Sigmoid colon (tissue), 7 donors: Measurements from ENCODE around the gene LRRTM4. TPM values are rescaled to one million over a fixed set of nuclear protein-coding genes. Genes with fewer than 3 reads are reported as not detected.

ENCODE experiments used
- DNase-seq: peaks from one replicate; pipeline ENCODE4 v3.0.0-alpha.2; 2019
- H3K27ac ChIP-seq, 4 donors: fragments of 200-600 bp; sonication (generic); one replicate each; pipeline ENCODE4 v1.5.1; 2016 to 2019; ENCODE audit warnings: mild to moderate bottlenecking in 1 of 4
- H3K27me3 ChIP-seq, 3 donors: fragments of 200-600 bp; sonication (generic); one replicate each; pipeline ENCODE4 v1.5.1; 2019; ENCODE audit warnings: mild to moderate bottlenecking in 1 of 3
- H3K36me3 ChIP-seq, 4 donors: fragments of 200-600 bp; sonication (generic); one replicate each; pipeline ENCODE4 v1.5.1; 2016 to 2019
- H3K4me1 ChIP-seq, 4 donors: fragments of 200-600 bp; sonication (generic); one replicate each; pipeline ENCODE4 v1.5.1; 2017 to 2019
- H3K4me3 ChIP-seq, 4 donors: fragments of 200-600 bp; sonication (generic); one replicate each; pipeline ENCODE4 v1.5.1; 2017 to 2019; ENCODE audit warnings: mild to moderate bottlenecking in 2 of 4, moderate library complexity in 1 of 4
- H3K9me3 ChIP-seq, 4 donors: fragments of 200-600 bp in 3 of 4; sonication (generic) in 3 of 4; one replicate each; pipeline versions ENCODE4 v1.5.1 to v1.6.1; 2013 to 2019
- CTCF ChIP-seq, 4 experiments: fragments of 450-650 bp in 3 of 4; fragments of 200-600 bp in 1 of 4; IDR thresholded peaks; one replicate each; pipeline ENCODE4 v1.5.1; 2016 to 2019; ENCODE audit warnings: antibody characterized with exemption in 4 of 4, mild to moderate bottlenecking in 3 of 4, moderate library complexity in 2 of 4
- EP300 ChIP-seq, 4 donors: sonication (generic); formaldehyde crosslinking; IDR thresholded peaks; one replicate each; pipeline ENCODE4 v1.6.1; 2017; ENCODE audit warnings: antibody characterized with exemption in 4 of 4
- POLR2A ChIP-seq, 2 donors: fragments of 450-650 bp; IDR thresholded peaks; one replicate each; pipeline ENCODE4 v1.6.1; 2016; ENCODE audit warnings: antibody characterized with exemption in 2 of 2, mild to moderate bottlenecking in 2 of 2, moderate library complexity in 2 of 2
- POLR2AphosphoS5 ChIP-seq, 4 donors: sonication (generic); formaldehyde crosslinking; IDR thresholded peaks; one replicate each; pipeline ENCODE4 v1.6.1; 2017; ENCODE audit warnings: antibody characterized with exemption in 4 of 4
- whole genome bisulfite sequencing, 2 donors: extraction: QIAGEN DNeasy Blood & Tissue Kit; methylation state at CpG; one replicate each; pipeline ENCODE4 v1.1.7; 2013; 5-methylcytosine and 5-hydroxymethylcytosine counted together
- intact Hi-C: fragments of 100-400 bp; cut with DNase I; formaldehyde crosslinking; loops from one replicate; pipeline ENCODE4 v1.15.1; 2023
- polyA plus RNA-seq, 3 donors: library from polyadenylated mRNA; stranded (reverse); fragments of 200-250 nt; gene quantifications; one replicate each; pipeline ENCODE4 v1.2.3, GENCODE V29; 2013
- total RNA-seq, 4 donors: library from RNA; depleted of rRNA; stranded (reverse); fragments of >200 nt; gene quantifications; one replicate each; pipeline ENCODE4 v1.1.0, GENCODE V29; 2016
- donor health status: healthy with polysubstance abuse.
- donor health status: Bipolar disorder and iron deficiency.
- donor health status: healthy.

The LRRTM4 gene
- total and polyA plus RNA-seq, 7 donors: 0.17 to 1.1 (median 0.55) TPM; not detected in 2

- peaks cover 0 to 6% (median 0%) of the 10 kb centered on the region in 4 donors for H3K4me1 ChIP-seq
- H3K27me3 ChIP-seq: no peaks in the 10 kb centered on the region
- DNase-seq: no peak
- TF ChIP-seq EP300 (IDR thresholded peaks at IDR 0.05): no peak
- no peaks in the 10 kb centered on the region for H3K36me3 ChIP-seq
- WGBS, 2 donors: 44 to 46% methylated on average over 11 of the region's 11 CpGs
- no peak overlapping the region for H3K27ac ChIP-seq
- H3K9me3 ChIP-seq: no peaks in the 10 kb centered on the region
- intact Hi-C loops: no loop called here
- H3K4me3 ChIP-seq: no peak overlapping the region
These were observed 536.6 kb downstream of the LRRTM4 start for GRCh38 chr2:76985387-76986136.

GRCh38 chr2:76984359-76984758 is 537.8 kb downstream of the LRRTM4 start:
- intact Hi-C loops: no loop called here
- no peak overlapping the region for H3K27ac ChIP-seq
- H3K9me3 ChIP-seq: no peaks in the 10 kb centered on the region
- no peak for DNase-seq
- no peak for TF ChIP-seq POLR2A (IDR thresholded peaks at IDR 0.05)
- no peak for TF ChIP-seq CTCF (IDR thresholded peaks at IDR 0.05)
- no peak for TF ChIP-seq EP300 (IDR thresholded peaks at IDR 0.05)
- TF ChIP-seq POLR2AphosphoS5 (IDR thresholded peaks at IDR 0.05): no peak
- peaks cover 0 to 18% (median 5%) of the 10 kb centered on the region in 4 donors for H3K4me1 ChIP-seq
- WGBS, 2 donors: 66 to 83% methylated on average over 2 of the region's 2 CpGs
- H3K4me3 ChIP-seq: no peak overlapping the region
- H3K36me3 ChIP-seq: no peaks in the 10 kb centered on the region
- no peaks in the 10 kb centered on the region for H3K27me3 ChIP-seq

DNA sequence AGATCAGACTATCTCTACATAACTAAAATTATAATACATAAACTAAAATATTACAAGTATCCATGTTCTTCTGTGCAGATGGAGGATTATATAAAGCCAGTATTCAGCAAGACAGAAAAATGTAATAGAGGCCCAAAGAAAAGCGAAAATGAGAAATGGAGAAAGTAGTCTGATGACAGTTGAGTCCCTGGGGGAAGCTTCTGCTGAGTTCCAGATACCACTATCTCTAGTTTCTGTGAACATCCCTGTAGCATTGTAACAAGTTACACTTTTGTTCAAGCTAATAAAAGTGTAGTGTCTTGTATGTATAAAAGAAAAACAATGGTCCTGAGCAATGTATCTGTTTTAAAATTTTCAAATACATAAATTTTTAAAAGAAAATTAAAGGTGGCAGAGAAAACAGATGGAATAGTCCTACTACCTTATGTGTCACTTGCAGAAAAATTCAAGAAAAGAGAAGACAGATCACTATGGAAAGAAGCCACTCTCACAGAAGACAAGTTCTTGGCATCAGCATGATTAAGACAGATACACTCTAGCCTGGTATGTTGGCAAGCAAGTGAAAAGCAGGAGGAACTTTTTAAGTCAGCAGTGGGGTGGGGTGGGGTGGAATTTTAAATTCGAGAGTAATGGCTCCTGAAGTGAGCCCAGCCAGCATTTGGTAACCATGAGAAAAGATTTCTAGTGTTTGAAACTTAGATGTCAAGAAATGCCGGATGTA is 541.9 kb downstream of the LRRTM4 start:
- no peak for DNase-seq
- no peaks in the 10 kb centered on the region for H3K9me3 ChIP-seq
- no peaks in the 10 kb centered on the region for H3K36me3 ChIP-seq
- H3K4me3 ChIP-seq: no peak overlapping the region
- intact Hi-C loops: no loop called here
- no peaks in the 10 kb centered on the region for H3K27me3 ChIP-seq
- peaks cover 0 to 41% (median 10%) of the 10 kb centered on the region in 4 donors for H3K4me1 ChIP-seq
- WGBS, 2 donors: 54 to 65% methylated on average over 3 of the region's 3 CpGs
- TF ChIP-seq POLR2A (IDR thresholded peaks at IDR 0.05) (no peak), EP300 (IDR thresholded peaks at IDR 0.05) (no peak), POLR2AphosphoS5 (IDR thresholded peaks at IDR 0.05) (no peak), CTCF (IDR thresholded peaks at IDR 0.05) (no peak)
- no peak overlapping the region for H3K27ac ChIP-seq

DNA sequence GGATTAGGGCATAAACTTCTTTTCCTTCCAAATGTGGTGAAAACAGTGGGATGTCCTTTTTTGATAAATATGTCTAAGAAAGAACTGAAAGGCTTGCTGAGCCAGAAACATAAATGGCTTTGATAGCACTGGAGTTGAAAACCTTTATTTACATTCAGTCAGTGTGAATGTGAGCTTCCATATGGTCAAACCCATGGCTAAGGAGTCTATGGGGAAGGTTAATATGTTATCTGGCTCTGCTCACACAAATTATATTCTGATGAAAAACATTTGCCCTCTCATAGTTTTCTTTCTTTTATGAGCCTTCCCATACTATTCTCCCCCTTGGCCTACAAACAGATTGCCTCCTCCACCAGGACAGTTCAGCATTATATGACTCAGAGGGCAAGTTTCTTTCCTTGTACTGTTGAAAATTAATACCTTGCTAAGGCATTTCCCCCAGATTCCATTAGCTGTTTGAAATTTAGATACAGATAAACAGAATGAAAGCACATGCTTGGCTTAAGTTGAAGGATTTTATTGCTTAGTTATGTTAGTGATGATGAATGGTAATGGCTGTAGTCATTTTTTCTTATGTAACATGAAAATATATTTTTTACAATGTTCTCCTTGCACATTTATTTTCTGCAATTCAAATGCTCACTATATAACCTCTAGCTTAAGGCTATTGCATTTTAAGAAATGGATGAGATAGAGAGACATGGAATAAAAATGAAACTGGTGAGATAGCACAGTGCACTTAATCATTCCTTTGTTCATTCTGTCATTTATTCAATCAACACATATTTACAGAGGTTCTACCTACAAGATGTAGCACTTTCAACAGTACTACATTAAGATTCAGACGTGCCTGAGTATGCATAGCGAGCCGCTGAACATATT is 544.1 kb downstream of the LRRTM4 start:
- Histone ChIP-seq H3K27me3 (no peaks in the 10 kb centered on the region), H3K9me3 (no peaks in the 10 kb centered on the region), H3K4me3 (no peak overlapping the region), H3K36me3 (no peaks in the 10 kb centered on the region), H3K27ac (no peak overlapping the region), H3K4me1 (peaks cover 0 to 41% (median 10%) of the 10 kb centered on the region in 4 donors)
- TF ChIP-seq POLR2AphosphoS5 (IDR thresholded peaks at IDR 0.05) (no peak), POLR2A (IDR thresholded peaks at IDR 0.05) (no peak), CTCF (IDR thresholded peaks at IDR 0.05) (no peak), EP300 (IDR thresholded peaks at IDR 0.05) (no peak)
- WGBS, 2 donors: 72 to 81% methylated on average over 3 of the region's 3 CpGs
- DNase-seq: no peak
- intact Hi-C loops: no loop called here
